Subcutaneous adipose tissue (tissue), 4 donors: ENCODE results near the gene EEIG1. TPM values are rescaled to one million over a fixed set of nuclear protein-coding genes. Genes with fewer than 3 reads are reported as not detected.

ENCODE experiments used
- CTCF ChIP-seq: fragments of 450-650 bp; IDR thresholded peaks from one replicate; pipeline ENCODE4 v1.5.1; 2016; ENCODE audit warnings: low read depth, mild to moderate bottlenecking, control low read depth, antibody characterized with exemption, moderate library complexity
- total RNA-seq, 4 donors: library from RNA; depleted of rRNA; stranded (reverse); fragments of >200 nt; gene quantifications; one replicate each; pipeline ENCODE4 v1.1.0, GENCODE V29; 2016

EEIG1 gene
- total RNA-seq, 4 donors from 2014 or later, result 4.8 to 21.2 (median 8.1) TPM

- no peak for TF ChIP-seq CTCF
Observed at GRCh38 chr9:127977009-127977883, 3.5 kb downstream of the EEIG1 start.

DNA sequence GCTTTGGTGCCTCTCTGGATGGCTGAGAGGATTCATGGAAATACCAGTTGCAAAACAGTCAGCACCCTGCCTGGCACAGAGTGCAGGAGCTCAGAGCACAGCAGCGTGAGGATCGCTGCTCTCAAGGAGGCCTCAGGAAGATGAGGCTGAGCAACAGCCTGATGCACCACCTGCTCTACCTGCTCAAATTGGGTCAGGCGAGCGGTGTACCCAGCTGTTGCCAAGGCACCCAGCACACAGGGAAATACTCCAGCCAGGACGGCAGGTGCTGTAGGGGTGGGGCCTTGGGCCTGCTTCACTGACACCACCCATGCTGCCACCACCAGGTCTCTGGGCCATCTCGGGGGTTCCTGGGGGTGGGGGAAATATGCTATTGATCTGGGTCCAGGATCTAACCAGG, 4.3 kb downstream of the EEIG1 start:
- no peak for TF ChIP-seq CTCF

DNA sequence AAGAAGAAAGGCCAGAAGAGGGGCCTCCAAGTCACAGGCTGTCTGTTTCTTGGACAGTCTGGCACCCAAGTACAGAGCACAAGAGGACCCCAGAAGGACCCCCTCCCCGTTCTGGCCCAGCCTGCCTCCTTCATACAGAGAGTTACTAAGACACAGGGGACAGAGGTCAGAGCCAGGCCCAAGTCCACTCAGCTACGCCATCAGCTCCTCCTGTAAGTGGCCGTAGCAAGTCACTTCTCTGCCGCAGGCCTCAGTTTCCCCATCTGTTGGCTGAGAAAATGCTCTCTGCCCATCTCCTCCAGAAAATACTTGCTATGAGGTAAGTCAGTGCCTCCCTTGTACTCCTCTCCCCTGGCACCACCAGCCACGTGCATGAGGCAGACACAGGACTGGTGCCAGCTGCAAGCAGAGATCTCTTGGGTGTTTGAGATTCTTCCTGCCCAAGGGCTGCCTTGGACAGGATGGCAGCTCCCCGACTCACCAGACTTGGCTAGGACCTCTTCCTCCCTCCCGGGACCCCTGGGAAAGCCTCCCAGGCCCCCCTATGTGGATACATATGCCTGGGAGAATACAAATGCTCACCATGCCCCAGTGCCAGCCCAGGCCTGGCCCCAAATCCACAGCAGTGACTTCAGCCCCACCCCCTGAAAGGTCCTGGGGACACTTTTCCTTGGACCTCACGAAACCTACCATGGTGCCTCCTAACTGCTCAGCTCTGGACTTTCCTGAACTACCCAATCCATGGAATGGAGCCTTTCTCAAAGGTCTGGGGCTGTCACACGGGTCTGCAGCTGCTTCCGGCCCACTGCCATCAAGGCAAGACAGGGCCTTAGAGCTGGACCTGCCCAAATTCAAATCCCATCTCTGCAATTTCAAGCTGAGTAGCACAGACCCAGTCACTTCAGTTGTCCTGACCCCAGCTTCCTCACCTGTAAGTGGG, 5.1 kb downstream of the EEIG1 start:
- no peak for TF ChIP-seq CTCF

DNA sequence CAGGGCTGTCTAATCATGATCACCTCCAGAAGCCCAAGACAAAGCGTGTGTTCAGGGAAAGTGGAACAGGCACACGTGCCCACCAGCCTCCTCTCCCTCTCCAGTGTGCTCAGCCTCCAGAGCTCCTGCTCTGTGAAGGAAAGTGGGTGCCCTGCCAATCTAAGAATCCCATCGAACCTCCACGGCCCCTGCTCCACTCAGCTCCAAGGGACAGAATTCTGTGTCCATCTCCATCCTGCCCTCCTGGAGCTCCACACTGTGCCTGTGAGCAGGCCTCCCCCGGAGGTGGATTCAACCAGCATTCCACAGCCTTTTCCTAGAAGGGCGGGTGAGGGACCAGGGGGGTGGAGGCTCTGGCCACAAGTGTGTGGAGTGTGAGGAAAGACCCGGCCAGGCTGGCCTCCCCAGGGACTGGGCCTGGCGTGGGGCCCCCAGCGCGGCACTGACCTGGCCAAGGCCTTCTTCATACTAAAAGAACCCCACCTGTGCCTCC, 6.0 kb downstream of the EEIG1 start:
- TF ChIP-seq CTCF, result no peak

DNA sequence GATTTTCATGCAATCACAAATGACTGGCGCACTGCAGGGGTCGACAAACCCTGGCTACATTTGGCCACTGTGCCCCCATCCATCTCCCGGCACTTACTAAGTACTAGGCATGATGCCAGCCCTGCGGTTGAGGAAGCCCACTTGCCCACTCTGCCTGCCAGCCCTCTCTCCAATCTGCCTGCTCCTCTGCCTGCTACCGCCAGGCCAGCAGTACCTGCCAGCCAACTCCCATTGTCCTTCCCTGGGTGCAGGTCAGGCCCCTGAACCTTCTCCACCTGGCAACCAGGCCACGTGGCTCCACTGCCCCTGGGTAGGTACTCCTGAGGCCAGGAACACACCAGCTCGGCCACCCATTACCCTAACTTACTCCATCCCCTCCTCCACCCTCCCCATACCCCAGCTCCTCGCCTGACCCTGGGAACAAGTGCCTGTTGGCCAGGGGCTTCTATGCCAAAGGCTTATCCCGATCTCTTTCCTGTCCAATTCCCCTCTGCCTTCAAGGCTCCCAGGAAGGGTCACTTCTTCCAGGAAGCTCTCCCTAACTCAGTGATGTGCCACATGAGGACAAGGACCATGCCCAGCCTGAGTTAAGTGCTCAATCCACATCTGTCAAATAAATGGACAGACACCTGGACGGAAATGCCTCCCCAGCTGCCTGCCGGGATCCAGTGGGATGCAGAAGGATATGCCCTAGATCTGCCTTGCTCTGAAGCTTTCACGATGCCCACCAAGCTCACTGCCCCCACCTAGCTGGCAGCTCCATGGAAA, 6.6 kb downstream of the EEIG1 start:
- TF ChIP-seq CTCF, result no peak

DNA sequence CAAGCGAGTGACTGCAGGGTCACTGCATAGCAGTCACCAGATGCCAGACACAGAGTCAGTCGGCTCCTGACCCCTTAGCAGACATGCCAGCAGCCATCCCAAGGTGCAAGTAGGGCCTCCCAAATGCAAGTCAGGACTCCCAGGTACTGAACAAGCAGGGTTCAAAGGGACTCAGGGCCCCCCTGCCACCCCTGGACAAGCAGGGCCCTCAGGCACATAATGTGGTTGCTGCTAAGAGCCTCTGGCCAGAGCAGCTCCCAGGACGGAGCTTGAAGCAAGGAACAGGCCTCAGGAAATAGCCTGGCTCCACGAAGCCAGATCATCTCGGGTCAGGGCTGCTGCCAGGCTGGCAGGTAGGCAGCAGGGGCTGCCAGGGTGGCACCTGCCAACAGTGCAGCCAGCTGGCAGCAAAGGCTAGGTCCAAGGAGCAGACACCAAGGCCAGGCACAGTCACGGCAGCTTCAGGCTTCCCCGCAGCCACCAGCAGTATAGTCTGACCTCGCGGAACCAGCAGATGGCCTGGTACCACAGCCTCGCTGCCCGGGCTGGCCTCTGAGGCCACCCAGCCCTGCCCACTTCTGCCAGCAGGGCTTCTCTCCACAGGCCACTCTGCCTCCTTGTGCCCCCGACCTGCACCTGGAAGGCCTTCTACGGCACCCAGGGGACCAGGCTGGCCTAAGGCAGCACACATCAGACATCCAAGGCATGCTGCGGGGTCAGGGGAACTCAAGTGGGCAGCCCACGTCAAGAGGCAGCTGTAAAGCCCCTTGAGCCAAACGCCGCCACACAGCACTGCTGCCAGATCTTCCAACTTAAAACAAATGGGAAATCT, 7.4 kb downstream of the EEIG1 start:
- TF ChIP-seq CTCF, result no peak
